Astrocyte (in vitro differentiated cells and primary cell): ENCODE data around the gene RBM17.

Source experiments
- EZH2 ChIP-seq: IDR thresholded peaks from 2 replicates; pipeline ENCODE4 v1.6.1; 2012; ENCODE audit warnings: mild to moderate bottlenecking, low read length, inconsistent platforms; ENCODE audit not compliant: insufficient read depth
- TF ChIP-seq, protein P1 (sequence below): IDR thresholded peaks from 2 replicates; pipeline ENCODE4 v1.5.1; 2011; ENCODE audit warnings: low read depth, mild to moderate bottlenecking, inconsistent platforms, low read length, moderate library complexity; ENCODE audit not compliant: insufficient read depth

DNA sequence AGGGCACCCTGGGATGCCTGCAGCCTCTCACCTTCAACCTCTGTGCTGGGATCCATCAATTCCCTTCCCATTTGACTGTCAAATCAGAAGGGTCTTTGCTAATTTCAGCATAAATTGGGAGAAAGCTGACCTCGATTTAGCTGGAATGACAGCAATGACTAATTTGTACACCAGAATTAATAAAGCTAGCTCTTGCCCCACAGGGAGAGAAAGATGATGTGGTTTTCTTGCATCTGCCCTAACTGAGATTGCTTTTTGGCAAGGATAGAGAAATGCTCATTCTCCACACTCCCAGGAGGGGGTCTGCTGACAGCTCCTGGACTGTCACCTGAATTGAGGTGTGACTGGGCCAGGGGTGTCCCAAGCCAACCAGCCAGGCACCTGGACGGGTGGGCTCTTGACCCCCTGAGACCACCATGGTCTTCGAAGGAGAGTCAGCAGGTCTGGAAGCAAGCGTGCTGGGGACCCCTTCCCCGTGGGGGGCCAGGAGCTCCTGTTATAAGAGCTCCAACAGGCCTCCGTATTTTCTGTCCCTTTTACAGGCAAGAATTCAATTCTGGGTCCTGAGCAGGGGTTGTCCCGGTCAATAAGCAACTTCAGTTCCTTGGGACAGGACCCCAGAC, 42.1 kb downstream of the RBM17 start:
- TF ChIP-seq, protein P1, sequence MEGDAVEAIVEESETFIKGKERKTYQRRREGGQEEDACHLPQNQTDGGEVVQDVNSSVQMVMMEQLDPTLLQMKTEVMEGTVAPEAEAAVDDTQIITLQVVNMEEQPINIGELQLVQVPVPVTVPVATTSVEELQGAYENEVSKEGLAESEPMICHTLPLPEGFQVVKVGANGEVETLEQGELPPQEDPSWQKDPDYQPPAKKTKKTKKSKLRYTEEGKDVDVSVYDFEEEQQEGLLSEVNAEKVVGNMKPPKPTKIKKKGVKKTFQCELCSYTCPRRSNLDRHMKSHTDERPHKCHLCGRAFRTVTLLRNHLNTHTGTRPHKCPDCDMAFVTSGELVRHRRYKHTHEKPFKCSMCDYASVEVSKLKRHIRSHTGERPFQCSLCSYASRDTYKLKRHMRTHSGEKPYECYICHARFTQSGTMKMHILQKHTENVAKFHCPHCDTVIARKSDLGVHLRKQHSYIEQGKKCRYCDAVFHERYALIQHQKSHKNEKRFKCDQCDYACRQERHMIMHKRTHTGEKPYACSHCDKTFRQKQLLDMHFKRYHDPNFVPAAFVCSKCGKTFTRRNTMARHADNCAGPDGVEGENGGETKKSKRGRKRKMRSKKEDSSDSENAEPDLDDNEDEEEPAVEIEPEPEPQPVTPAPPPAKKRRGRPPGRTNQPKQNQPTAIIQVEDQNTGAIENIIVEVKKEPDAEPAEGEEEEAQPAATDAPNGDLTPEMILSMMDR = no peak
- no peak for TF ChIP-seq EZH2
